ENCODE measurements around the gene RPN2.

Gene RPN2

DNA sequence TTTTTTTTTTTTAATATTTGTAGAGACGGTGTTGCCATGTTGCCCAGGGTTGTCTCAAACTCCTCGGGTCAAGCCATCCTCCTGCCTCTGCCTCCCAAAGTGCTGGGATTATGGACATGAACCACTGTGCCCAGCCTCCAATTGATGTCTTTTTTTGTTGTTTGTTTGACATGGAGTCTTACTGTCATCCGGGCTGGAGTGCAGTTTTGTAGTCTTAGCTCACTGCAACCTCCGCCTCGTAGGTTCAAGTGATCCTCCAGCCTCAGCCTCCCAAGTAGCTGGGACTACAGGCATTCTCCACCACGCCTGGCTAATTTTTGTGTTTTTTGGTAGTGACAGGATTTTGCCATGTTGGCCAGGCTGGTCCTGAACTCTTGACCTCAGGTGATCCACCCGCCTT lies 9.7 kb downstream of the RPN2 start:
- no peak for FAIRE-seq

DNA sequence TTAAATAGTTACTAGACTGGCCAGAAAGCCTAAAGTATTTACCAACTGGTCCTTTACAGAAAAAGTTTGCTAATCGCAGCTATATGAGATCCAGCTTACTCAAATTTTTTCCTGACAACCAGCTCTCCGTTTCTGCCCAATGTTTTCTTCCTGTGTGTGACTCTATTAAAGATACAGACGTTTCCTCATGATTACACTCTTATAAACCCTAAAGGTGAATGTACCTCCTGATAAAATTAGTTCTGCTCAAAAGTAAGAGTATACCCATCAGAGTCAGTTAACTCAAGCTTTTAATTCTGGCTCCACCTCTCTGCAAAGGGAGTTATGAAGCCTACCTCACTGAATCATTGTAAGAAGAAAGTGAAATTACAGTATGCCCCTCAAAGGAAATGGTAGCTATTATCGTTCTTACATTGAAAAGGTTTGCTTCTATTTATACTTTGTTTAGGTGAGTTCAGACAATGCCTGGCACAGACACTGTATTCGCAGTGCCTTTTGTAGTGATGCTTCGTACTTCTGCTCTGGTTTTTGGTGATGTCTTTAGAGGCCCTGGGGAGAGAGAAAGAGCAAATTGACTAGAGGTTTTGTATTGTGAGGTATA lies 10.4 kb downstream of the RPN2 start:
- FAIRE-seq, result no peak

- no peak for FAIRE-seq
These were observed 11.4 kb downstream of the RPN2 start for GRCh38 chr20:37190354-37191112.

DNA sequence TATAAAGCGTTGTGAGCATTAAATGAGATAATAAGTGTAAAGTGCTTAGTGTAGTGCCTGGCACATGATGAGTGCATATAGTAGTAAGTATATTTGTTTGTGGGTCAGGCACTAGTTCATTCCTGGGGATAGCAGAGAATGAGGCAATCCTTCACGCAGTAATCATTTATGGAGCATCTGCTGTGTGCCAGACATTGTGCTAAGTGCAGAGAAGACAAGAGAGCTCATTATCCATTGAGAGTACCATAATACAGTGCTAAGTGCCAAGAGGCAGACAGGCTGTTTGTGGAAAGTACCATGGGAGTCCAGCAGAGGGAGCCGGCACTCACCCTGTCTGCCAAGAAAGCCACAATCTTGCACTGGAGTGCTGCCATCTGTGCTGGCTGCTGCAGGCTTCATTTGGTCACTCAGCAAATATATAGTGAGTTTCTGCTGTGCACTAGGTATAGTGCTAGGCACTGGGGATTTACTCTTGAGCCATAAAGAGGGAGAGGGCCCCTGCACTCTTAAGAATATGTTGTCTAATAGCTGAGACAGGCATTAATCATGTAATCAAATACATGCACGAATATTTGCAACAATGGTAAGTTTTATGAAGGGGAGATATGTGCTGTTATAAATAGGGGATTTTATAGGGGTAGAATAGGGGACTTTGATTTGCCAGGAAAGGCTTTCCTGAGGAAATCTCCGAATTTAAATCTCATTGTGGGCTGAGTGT lies 13.2 kb downstream of the RPN2 start:
- FAIRE-seq, result peak; percentile 54

DNA sequence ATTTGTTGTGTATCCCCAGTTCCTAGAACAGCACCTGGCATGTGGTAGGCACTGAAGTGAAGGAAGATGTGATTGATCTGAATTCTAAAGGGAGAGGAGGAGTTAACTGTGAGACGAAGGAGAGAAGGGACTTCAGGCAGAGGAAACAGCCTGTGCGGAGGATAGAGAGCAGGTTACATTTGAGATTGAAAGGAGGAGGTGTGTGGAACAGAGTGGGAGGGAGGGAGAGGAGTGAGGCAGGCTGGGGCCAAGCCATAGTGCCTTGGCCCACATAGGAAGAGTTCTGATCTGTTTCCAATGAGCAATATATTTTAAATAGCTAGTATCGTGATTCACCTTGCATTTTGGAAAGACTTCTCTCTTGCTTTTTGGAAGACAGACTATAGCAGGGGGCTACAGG lies 14.1 kb downstream of the RPN2 start:
- FAIRE-seq, result no peak

GRCh38 chr20:37193821-37194220 lies 14.7 kb downstream of the RPN2 start:
- no peak for FAIRE-seq

DNA sequence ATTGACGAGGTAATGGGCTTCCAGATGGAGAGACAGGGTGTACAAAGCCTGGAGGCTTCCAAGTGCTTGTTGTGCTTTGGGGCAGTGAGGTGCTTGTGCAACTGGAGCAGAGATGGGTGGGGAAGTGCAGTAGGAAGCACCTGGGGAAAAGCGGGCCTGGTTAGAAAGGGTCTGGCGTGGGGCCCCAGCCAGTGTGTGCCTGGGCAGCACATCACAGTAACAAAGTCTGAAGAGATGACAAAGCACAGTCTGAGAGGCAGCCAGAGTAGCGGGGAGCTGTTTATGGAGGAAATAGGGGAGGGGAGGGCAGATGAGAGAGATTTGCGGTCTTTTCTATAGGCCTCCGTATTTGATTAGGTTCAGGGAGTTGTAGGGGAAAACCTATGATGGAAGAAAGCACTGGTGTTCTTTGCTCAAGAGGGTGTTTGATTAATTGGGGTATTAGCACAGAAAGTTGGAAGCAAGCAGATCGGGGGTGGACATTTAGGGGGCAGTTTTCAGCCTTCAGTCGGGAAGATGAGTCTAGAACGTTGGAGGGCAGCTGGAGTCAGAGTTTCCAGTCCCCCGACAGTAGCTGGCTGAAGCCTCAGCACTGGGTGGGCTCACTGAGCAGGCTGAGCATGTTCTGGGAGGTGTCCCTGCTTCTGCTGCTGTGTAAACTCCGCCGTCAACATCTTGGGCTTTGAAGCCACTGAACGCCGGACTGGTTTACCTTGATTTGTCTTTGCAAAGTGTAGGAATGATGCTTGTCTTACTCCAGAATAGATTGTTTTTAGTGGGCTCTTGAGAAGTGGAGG lies 15.7 kb downstream of the RPN2 start:
- FAIRE-seq, result no peak

- FAIRE-seq, result no peak
These were observed 20.0 kb downstream of the RPN2 start for GRCh38 chr20:37198932-37199660.

GRCh38 chr20:37200376-37200775 lies 21.2 kb downstream of the RPN2 start:
- FAIRE-seq, result no peak

GRCh38 chr20:37200926-37201826 lies 22.0 kb downstream of the RPN2 start:
- no peak for FAIRE-seq

DNA sequence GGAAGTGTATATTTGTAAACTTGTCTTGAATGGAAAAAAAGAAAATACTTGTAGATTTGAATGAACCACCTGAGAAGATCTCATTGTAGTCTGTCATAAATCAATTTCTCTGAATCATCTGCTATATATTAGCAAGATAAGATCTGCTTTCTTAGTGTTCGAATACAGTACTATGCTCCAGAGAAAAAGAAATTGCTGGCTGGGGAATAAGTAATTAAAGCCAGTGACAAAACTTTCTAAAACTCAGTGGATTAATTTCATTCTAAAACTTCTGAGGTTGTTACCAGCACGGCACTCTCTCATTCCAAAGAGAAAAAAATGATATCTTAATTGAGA lies 22.7 kb downstream of the RPN2 start:
- FAIRE-seq, result no peak

DNA sequence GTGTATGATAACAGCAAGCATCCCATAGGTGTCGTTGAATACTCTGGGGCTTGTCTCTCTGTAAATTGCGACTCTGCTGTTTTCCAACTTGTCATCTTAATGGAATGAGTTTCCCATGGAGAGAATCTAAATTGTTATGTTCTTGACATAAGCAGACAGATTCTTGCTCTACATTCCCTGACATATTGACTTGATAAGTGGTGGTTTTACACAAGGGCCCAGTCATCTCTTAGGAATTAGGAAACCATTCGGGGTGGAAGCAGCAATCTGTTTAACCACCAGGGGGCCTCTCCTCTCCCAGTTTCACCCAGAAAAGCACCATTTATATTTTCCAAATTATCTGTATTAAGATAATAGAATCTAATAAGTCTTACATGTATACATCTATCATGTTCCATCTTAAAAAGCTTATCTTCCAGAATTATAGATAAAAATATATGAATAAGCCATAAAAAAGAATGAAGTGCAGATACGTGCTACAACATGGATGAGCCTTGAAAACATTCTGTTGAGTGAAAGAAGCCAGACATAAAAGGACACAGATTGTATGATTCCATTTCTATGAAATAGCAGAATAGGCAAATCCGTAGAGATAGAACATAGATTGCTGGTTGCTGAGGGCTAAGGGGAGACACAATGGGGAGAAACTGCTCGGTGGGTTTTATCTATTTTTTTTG lies 23.3 kb downstream of the RPN2 start:
- FAIRE-seq, result peak; percentile 84

DNA sequence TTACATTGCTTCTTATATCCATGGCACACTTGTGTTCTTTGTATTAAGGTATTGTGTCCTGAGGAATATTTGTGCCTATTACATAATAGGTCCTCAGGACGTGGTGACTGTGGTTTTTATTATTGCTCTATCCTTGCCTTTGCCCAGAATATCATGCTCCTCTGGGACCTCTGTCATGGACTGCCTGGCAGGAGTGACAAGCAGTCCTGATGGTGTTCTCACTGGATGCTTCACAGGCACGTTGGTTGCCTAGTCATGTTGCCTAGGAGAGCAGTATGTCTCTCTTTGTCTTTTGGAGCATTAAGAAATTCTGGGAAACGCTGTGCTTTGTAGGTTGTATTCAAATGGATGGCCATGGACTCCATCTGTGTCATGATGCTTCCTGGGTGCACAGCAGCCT lies 24.9 kb downstream of the RPN2 start:
- no peak for FAIRE-seq

DNA sequence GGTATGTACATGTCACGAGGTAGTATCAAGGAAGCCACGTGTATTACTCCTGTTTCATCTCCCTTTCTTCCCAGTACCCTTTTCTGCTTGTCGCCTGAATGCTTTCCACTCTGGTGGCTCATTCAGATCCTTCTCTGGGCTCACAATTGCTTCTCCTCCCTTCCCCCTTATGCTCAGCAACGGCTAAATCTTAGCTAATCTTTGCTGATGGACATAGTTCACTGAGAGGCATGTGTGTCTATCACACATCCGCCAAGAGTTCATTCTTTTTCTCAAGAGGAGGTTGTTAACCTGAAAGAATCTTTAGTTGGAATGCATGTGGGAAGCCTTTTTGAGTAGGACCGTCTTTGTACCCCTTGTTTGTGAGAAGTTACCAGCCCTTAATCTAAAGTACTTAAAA lies 26.0 kb downstream of the RPN2 start:
- no peak for FAIRE-seq

DNA sequence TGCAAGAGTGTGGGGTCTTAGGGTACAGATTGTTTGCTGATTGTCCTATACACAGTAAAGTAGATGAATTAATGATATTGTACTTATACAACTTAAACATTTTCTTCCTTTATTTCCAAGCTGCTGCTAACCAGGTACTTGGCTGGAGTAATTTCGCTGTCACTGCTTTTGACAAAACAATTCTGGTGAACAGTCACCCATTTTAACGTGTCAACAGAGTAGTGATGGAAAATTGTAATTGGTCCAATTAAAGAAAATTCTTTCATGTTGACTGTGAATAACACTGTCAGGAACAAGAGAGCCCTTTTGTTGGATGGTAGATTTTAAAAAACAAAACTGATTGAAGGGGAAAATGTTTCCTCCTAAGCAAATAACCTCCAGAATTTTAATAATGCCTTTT lies 26.7 kb downstream of the RPN2 start:
- no peak for FAIRE-seq

DNA sequence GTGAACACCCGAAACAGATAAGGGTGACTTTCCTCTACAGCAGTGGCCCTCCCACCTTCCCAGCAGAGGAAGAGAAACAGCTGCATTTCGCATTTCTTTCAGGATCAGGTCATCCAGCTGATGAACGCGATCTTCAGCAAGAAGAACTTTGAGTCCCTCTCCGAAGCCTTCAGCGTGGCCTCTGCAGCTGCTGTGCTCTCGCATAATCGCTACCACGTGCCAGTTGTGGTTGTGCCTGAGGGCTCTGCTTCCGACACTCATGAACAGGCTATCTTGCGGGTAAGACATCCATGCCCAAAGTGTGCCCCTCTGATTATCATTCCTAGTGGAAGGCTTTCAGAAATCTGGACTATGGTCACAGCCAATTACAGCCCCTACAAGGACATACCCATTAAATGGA lies 28.0 kb downstream of the RPN2 start:
- FAIRE-seq, result no peak

- no peak for FAIRE-seq
These were observed 30.1 kb downstream of the RPN2 start for GRCh38 chr20:37209193-37209592.

DNA sequence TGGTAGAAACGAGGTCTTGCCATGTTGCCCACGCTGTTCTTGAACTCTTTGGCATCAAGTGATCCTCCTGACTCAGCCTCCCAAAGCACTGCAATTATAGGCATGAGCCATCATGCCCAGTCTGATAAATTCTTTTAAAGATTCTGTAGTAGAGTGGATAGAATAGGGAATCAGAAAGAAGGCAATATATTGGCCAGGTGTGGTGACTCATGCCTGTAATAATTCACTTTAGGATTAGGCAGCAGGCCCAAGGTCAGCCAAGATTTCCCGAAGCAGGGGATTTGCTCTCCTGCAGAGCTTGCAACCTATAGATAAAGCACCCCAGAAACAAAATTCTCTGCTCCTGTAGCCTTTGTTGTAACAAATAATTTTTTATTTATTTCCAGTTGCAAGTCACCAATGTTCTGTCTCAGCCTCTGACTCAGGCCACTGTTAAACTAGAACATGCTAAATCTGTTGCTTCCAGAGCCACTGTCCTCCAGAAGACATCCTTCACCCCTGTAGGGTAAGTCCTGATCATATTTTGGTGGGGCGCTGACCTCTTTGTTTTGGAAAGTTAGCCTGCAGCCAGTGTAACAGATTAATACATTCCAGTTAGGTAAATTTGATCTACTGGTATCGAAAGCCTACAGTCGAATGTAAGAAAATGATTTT lies 30.7 kb downstream of the RPN2 start:
- no peak for FAIRE-seq

DNA sequence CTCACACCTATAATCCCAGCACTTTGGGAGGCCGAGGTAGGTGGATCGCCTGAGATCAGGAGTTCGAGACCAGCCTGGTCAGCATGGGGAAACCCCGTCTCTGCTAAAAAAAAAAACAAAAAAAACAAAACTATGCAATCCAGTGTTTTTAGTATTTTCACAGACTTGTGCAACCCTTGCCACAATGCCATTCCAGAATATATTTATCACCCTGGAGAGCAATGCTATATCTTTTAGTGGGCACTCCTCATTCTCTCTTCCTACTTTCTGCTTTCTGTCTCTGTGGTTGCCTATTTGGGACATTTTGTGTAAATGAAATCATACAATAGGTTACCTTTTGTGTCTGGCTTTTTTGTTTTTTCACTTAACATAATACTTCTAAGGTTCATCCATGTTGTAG lies 39.3 kb downstream of the RPN2 start:
- no peak for FAIRE-seq

- no peak for FAIRE-seq
These were observed 39.8 kb downstream of the RPN2 start for GRCh38 chr20:37218976-37219375.

All from G401.6 (cell line).